ENCODE results near the gene RBM19.

RBM19 gene

DNA sequence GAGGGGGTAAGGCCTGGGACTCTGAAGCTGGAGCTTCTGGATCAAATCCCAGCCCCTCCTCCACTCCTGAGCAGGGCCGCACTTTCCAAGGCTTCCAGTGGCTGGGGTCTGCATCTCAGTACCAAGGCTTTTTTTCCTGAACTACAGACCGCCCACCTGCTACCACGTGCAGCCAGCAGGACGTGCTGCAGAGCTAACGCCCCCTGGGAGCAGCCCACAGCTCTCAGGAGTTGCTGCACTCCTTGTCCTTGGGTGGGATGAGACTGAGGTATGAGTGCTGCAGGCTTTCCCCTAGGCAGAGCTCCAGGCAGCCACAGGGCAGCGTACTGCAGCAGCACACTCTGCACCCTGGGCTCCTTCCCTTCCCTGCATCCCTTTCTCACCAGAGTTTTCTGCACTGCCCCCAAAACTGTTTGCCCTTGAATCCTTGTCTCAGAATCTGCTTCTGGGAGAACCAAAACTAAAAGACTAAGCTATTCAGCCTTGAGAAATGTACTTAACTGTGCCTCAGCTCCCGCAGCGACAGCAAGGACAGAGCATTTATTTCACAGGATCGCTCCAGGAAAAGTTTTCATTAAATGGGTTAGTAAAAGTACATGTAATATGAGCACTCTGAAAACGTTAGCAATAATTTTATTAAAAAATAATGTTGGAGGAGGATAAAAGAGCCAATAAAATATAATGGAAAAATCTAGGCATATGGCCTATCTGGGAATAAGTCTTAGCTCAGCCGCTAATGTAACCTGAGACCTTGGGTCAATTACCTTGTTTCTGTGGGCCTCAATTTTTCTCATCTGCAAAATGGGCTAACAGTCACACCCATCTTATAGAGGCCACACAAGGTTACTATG, 25.5 kb downstream of the RBM19 start:
- peaks cover 61% of the 10 kb centered on the region for H3K36me3 ChIP-seq (ENCODE audit: insufficient read depth, low read length)
- H3K9me3 ChIP-seq (ENCODE audit: low read length) = no peaks in the 10 kb centered on the region
- no peak overlapping the region for H3K4me3 ChIP-seq (ENCODE audit: low read length)
- no peaks in the 10 kb centered on the region for H3K4me1 ChIP-seq (ENCODE audit: insufficient read depth, low read length)
- H2AFZ ChIP-seq (ENCODE audit: low read depth, low read length) = no peak overlapping the region
- H3K27me3 ChIP-seq (ENCODE audit: insufficient read depth, low read length) = no peaks in the 10 kb centered on the region

DNA sequence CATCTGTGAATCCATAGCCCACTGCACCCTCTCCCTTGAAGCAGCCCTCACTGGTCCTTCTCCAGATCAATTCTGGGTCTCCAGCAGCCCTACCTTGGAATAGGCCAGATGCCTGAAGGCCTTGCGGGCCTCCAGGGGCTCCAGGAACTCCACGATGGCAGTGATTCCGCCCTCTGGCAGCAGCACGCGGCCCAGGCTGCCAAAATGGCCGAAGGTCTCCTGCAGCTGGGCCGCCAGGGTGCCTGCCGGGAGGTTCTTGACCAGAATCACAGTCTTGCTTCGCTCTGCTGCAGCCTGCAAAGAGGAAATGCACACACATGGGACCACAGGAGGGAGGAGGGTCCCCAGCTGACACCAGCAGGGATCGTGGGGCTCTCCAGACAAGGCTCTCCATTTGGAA, 26.3 kb downstream of the RBM19 start:
- Histone ChIP-seq H3K4me1 (ENCODE audit: insufficient read depth, low read length) (peaks cover under 1% of the 10 kb centered on the region), H3K27me3 (ENCODE audit: insufficient read depth, low read length) (no peaks in the 10 kb centered on the region), H3K36me3 (ENCODE audit: insufficient read depth, low read length) (peaks cover 55% of the 10 kb centered on the region)

DNA sequence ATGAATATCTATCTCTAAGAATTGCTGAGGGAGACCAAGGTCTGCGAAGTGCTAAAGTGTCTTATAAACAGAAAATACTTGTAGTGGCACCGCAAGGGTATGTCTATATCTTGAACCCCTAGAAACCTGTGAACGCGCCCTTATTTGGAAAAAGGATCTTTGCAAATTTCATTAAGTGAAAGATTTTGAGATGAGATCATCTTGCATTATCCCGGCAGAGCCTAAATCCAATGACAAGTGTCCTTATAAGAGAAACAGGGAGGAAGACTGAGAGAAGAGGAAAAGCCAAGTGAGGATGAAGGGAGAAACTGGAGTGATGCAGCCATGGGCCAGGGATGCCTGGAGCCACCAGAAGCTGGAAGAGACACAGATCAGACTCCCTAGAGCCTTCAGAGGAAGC, 27.7 kb downstream of the RBM19 start:
- Histone ChIP-seq H3K4me1 (ENCODE audit: insufficient read depth, low read length) (peaks cover 14% of the 10 kb centered on the region), H2AFZ (ENCODE audit: low read depth, low read length) (no peak overlapping the region), H3K27me3 (ENCODE audit: insufficient read depth, low read length) (no peaks in the 10 kb centered on the region), H3K36me3 (ENCODE audit: insufficient read depth, low read length) (peaks cover 59% of the 10 kb centered on the region), H3K9me3 (ENCODE audit: low read length) (no peaks in the 10 kb centered on the region), H3K4me3 (ENCODE audit: low read length) (no peak overlapping the region)

More for the DNA sequence above, 26.3 kb downstream of the RBM19 start:
- H3K4me3 ChIP-seq (ENCODE audit: low read length) = no peak overlapping the region
- H2AFZ ChIP-seq (ENCODE audit: low read depth, low read length) = no peak overlapping the region
- no peaks in the 10 kb centered on the region for H3K9me3 ChIP-seq (ENCODE audit: low read length)

DNA sequence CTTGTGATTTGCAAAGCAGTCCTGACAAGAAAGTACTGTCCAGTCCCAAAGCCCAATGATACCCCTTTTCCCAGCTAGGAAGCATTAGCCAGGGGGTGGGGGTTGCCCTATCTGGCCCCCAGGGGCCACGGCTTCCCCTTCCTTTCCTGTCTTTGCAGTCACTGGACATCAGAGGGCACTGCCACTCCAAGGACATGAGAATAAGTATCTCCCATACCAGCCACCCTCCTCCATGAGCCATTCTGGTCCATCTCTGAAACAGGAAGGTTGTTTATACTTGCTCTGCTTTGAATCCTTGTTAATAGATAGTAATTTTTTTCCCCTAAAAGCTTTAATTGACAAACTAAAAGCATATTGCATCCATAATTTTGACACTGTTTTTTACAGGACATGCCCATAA, 29.7 kb downstream of the RBM19 start:
- Histone ChIP-seq H3K27me3 (ENCODE audit: insufficient read depth, low read length) (no peaks in the 10 kb centered on the region), H3K9me3 (ENCODE audit: low read length) (no peaks in the 10 kb centered on the region), H3K4me3 (ENCODE audit: low read length) (no peak overlapping the region), H3K4me1 (ENCODE audit: insufficient read depth, low read length) (peaks cover 29% of the 10 kb centered on the region), H3K36me3 (ENCODE audit: insufficient read depth, low read length) (peaks cover 42% of the 10 kb centered on the region), H2AFZ (ENCODE audit: low read depth, low read length) (no peak overlapping the region)

DNA sequence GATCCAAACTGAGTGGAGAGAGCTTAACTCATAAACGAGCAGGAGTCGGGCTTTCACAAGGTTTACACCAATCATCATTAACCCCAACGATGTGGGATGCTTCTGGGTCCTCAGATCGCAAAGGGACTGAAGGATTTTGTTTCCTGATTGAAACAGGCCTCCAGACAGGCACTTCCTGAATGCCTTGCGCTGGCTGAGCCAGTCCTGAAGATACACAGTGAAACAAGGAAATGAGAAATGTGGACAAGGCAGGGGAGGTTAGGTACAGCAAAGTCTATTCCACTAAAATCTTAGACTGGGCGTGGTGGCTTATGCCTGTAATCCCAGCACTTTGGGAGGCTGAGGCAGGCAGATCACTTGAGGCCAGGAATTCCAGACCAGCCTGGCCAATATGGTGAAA, 30.7 kb downstream of the RBM19 start:
- H3K9me3 ChIP-seq (ENCODE audit: low read length) = no peaks in the 10 kb centered on the region
- H3K4me3 ChIP-seq (ENCODE audit: low read length) = no peak overlapping the region
- H3K36me3 ChIP-seq (ENCODE audit: insufficient read depth, low read length) = peaks cover 36% of the 10 kb centered on the region
- no peak overlapping the region for H2AFZ ChIP-seq (ENCODE audit: low read depth, low read length)
- H3K4me1 ChIP-seq (ENCODE audit: insufficient read depth, low read length) = peaks cover 29% of the 10 kb centered on the region
- H3K27me3 ChIP-seq (ENCODE audit: insufficient read depth, low read length) = no peaks in the 10 kb centered on the region

DNA sequence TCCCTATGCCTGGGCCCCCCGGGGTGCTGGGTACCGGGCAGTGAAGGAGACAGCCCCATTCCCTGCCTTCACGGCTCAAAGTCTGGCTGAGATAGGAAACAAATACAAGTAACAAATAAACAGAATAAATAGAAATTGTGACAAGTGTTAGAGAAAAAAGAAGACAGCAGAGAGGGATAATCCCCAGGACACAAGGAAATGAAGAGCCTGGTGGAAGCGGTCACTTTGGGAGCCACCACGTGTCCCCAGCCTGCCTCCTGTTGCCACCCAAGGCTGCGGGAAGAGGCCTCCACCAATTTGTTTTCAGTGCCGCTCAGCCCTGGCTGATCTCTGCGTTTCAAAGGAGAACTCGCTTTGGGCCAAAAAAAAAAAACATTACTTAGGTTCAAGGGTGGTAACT, 31.2 kb downstream of the RBM19 start:
- Histone ChIP-seq H3K36me3 (ENCODE audit: insufficient read depth, low read length) (peaks cover 33% of the 10 kb centered on the region), H3K4me1 (ENCODE audit: insufficient read depth, low read length) (peaks cover 29% of the 10 kb centered on the region), H2AFZ (ENCODE audit: low read depth, low read length) (no peak overlapping the region), H3K27me3 (ENCODE audit: insufficient read depth, low read length) (no peaks in the 10 kb centered on the region), H3K4me3 (ENCODE audit: low read length) (no peak overlapping the region), H3K9me3 (ENCODE audit: low read length) (no peaks in the 10 kb centered on the region)

DNA sequence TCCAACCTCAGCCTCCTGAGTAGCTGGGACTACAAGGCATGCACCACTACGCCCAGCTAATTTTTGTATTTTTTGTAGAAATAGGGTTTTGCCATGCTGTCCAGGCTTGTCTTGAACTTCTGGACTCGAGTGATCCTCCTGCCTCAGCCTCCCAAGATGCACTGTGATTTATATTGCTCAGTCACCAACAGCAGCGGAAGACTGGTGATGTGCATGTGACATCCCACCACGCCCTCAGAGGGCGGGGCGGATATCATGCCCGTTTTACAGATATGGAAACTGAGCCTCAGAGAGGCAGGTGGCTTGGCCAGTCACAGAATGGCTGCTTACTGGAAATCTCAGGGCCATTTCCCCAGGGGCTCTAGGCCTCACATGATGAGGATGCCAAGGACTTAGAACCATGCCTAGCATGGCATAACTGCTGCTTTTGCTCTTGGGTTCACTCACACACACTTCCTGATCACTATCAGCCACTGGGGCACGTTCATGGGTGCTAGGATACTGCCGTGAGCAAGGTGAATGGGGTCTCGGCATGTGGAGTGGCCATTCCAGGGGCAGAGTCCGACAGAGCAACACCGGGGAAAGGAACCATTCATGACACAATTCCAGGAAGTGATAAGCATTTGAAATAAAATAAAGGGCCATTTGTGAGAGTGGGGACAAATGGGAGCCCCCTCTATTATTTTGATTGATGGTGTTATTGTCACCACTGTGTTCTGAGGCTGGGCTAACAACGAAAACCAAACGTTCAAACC, 31.9 kb downstream of the RBM19 start:
- no peak overlapping the region for H2AFZ ChIP-seq (ENCODE audit: low read depth, low read length)
- peaks cover 29% of the 10 kb centered on the region for H3K4me1 ChIP-seq (ENCODE audit: insufficient read depth, low read length)
- H3K9me3 ChIP-seq (ENCODE audit: low read length) = no peaks in the 10 kb centered on the region
- no peaks in the 10 kb centered on the region for H3K27me3 ChIP-seq (ENCODE audit: insufficient read depth, low read length)
- H3K4me3 ChIP-seq (ENCODE audit: low read length) = peak overlapping the region; percentile 29
- H3K36me3 ChIP-seq (ENCODE audit: insufficient read depth, low read length) = peaks cover 28% of the 10 kb centered on the region

DNA sequence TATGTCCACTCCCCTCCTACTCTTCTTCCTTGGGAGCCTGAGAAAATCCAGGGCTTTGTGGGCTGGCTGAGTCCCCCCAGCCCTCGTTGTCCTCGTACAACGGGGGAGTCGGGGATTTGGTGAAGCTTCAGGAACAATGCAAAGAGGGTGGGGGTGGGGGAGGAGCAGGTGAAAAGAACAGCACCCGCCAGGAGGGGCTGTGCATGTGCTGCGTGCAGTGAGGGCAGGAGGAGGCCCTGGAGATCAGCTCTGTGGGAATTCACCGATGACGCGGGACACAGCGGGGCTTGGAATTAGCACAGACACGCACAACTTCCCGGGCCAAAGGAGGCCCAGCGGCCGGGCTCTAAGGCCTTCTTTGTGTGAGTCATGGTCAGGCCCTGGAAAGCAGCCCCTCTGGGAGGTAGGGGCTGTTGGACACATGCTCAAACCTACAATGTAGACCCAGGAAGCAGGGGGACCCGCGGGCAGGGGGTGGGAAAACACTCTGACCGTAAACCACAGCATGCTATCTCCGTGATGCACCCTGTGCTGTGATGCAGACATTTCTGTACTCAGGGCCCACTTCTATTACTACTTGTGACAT, 32.8 kb downstream of the RBM19 start:
- Histone ChIP-seq H3K4me1 (ENCODE audit: insufficient read depth, low read length) (peaks cover 29% of the 10 kb centered on the region), H2AFZ (ENCODE audit: low read depth, low read length) (no peak overlapping the region), H3K9me3 (ENCODE audit: low read length) (no peaks in the 10 kb centered on the region), H3K27me3 (ENCODE audit: insufficient read depth, low read length) (no peaks in the 10 kb centered on the region), H3K36me3 (ENCODE audit: insufficient read depth, low read length) (peaks cover 19% of the 10 kb centered on the region), H3K4me3 (ENCODE audit: low read length) (peak overlapping the region; percentile 29)

DNA sequence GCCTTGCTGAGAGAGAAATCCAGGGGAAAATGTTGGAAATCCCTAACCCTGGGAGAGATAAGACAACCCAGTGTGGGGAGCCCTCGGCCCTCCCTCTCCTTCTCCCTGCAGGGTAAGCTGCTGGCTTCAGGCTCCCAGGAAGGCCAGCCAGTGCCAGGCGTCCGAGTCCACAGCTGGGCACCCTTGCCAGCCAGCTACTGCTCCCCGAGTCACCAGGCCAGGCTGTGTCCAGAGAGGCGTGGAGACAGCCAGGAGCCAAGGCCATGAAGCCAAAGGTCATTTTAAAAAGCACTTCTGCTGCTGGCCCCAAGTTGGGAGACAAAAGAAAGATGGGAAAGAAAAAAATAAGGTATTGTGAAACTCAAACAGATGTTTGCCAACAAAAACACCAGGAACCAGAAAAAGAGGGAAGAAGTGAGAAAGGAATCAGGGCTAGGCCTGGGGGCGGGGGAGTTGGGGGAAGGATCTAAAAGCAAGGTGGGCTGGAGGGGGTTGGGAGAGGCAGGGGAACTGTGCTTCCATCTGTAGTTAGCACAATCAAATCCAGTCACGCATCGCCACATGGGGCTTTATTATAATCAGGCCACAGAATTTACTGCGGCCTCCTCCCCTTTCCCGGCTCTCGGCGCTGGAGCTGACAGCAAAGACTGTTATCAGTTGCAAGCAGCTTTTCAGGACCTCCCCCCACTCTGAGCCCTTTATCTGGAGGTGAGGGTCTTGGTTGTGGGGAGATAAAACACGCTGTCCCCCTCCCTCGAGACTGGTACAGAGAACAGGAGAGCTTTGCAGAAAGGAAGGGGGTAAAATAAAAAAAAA, 33.5 kb downstream of the RBM19 start:
- Histone ChIP-seq H3K4me3 (ENCODE audit: low read length) (peak overlapping the region; percentile 29), H3K36me3 (ENCODE audit: insufficient read depth, low read length) (peaks cover 14% of the 10 kb centered on the region), H3K9me3 (ENCODE audit: low read length) (no peaks in the 10 kb centered on the region), H2AFZ (ENCODE audit: low read depth, low read length) (no peak overlapping the region), H3K27me3 (ENCODE audit: insufficient read depth, low read length) (no peaks in the 10 kb centered on the region), H3K4me1 (ENCODE audit: insufficient read depth, low read length) (peaks cover 29% of the 10 kb centered on the region)

DNA sequence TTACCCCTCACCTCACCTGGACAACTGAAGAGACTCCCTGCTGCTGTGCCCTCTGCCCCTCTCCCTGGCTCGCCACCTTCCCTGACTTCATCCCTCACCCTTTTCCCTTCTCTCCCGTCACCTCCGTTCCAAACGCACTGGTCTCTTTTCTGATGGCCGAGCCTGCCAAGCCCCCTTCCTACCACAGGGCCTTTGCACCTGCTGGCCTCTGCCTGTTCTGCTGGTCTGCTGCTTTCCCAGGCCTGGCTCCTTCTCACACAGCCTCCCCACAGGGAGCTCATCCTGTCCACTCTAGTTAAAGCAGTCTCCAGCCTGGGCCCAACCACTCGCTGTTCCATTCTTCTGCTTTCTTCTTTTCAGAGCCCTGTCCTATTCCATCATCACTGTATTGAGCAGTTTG, 34.6 kb downstream of the RBM19 start:
- Histone ChIP-seq H3K4me1 (ENCODE audit: insufficient read depth, low read length) (peaks cover 29% of the 10 kb centered on the region), H3K36me3 (ENCODE audit: insufficient read depth, low read length) (peaks cover 9% of the 10 kb centered on the region), H3K27me3 (ENCODE audit: insufficient read depth, low read length) (no peaks in the 10 kb centered on the region), H3K9me3 (ENCODE audit: low read length) (no peaks in the 10 kb centered on the region), H2AFZ (ENCODE audit: low read depth, low read length) (no peak overlapping the region), H3K4me3 (ENCODE audit: low read length) (no peak overlapping the region)

DNA sequence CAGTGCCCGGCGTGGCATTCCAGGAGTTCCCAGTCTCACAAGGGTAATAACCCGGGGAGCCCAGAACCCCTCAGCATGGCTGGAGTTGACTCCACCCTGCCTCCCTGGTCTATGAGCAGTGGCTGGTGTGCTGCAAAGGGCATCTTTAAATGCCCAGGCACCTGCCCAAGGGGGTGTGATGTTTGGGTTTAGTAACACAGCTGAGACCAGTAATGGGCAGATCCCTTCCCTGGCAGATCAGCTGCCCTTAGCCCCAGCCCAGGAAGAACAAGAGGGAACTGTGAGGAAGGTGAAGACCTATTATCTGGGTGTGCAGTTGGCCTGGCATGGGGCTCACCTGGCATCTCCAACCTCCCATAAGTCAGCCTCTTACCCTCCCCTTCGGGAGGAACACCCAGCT, 35.9 kb downstream of the RBM19 start:
- Histone ChIP-seq H2AFZ (ENCODE audit: low read depth, low read length) (no peak overlapping the region), H3K4me3 (ENCODE audit: low read length) (no peak overlapping the region), H3K9me3 (ENCODE audit: low read length) (no peaks in the 10 kb centered on the region), H3K27me3 (ENCODE audit: insufficient read depth, low read length) (no peaks in the 10 kb centered on the region), H3K4me1 (ENCODE audit: insufficient read depth, low read length) (peaks cover 29% of the 10 kb centered on the region), H3K36me3 (ENCODE audit: insufficient read depth, low read length) (peaks cover 10% of the 10 kb centered on the region)

DNA sequence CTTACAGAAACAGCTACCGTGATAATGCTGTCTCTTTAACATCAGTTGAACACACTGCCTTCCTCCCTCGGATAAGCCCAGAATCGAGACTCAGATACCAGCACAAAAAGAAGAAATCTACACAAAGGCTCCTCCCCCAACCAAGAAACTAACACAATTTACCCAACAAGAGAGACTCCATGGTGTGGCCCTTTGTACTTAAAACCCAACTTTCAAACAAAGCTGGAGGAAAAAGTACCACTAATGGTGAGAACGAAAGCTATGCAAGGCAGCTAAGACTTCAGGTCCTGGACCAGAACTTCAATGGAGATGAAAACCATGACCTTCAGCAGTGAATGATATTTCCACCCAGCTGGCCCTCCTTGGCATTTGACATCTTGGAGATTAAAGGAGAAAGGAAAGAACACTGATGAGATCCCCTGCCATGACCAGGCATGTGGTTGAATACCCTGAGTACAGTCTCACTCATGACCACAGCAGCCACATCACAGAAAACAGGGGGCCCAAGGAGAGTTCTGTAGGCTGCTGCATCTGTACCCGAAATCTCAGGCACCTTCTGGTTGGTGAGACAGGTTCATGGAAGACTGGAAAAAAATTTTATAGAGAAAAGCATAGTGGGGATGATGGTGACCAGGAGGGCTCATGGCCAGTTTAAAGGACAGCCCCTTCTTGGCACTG, 36.7 kb downstream of the RBM19 start:
- Histone ChIP-seq H3K4me3 (ENCODE audit: low read length) (no peak overlapping the region), H3K9me3 (ENCODE audit: low read length) (no peaks in the 10 kb centered on the region), H3K36me3 (ENCODE audit: insufficient read depth, low read length) (peaks cover 8% of the 10 kb centered on the region), H2AFZ (ENCODE audit: low read depth, low read length) (no peak overlapping the region), H3K27me3 (ENCODE audit: insufficient read depth, low read length) (no peaks in the 10 kb centered on the region), H3K4me1 (ENCODE audit: insufficient read depth, low read length) (peaks cover 24% of the 10 kb centered on the region)
